Colonic mucosa (tissue), 4 donors: Measurements from ENCODE around the gene POU2F1. TPM values are rescaled to one million over a fixed set of nuclear protein-coding genes. Genes with fewer than 3 reads are reported as not detected.

Experiments used
- DNase-seq: peaks from one replicate; pipeline ENCODE4 v3.0.0-alpha.2; 2020
- H3K27ac ChIP-seq: fragments of 200-600 bp; one replicate; pipeline ENCODE4 v1.8.0; 2021
- H3K27me3 ChIP-seq: fragments of 200-600 bp; one replicate; pipeline ENCODE4 v1.8.0; 2021
- H3K36me3 ChIP-seq: fragments of 200-600 bp; one replicate; pipeline ENCODE4 v1.8.0; 2021
- H3K4me1 ChIP-seq: fragments of 200-600 bp; one replicate; pipeline ENCODE4 v1.8.0; 2021; ENCODE audit warnings: mild to moderate bottlenecking
- H3K4me3 ChIP-seq: fragments of 200-600 bp; one replicate; pipeline ENCODE4 v1.8.0; 2021
- H3K9ac ChIP-seq, 2 donors: one replicate each; pipeline ENCODE4 v1.7.0; 2013; ENCODE audit warnings: control low read depth in 2 of 2, low read depth in 2 of 2, low read length in 2 of 2
- H3K9me3 ChIP-seq: fragments of 200-600 bp; one replicate; pipeline ENCODE4 v1.8.0; 2021
- intact Hi-C: fragments of 100-400 bp; cut with DNase I; formaldehyde crosslinking; loops from one replicate; pipeline ENCODE4 v1.14.1; 2022
- total RNA-seq, 2 donors: library from RNA; stranded (reverse); fragmentation: NEBNext Ultra II Directional in 1 of 2; extraction: Animal tissue kit (Norgen Biotek cat#: 25700) in 1 of 2; gene quantifications; one replicate each; pipeline ENCODE4 v1.2.1, GENCODE V29; 2021
- TF ChIP-seq, protein P1 (sequence below): fragments of 200-600 bp; IDR thresholded peaks from one replicate; pipeline ENCODE4 v1.8.0; 2022; ENCODE audit warnings: antibody characterized with exemption, mild to moderate bottlenecking
- donor health status: healthy.
- donor health status: DM: no; HTN: no; CAD: no.
- donor health status: DM: no; HTN: no; CAD: no.

POU2F1 gene
- total RNA-seq, 2 donors from 2014 or later, result 16.4 to 24.4 TPM

DNA sequence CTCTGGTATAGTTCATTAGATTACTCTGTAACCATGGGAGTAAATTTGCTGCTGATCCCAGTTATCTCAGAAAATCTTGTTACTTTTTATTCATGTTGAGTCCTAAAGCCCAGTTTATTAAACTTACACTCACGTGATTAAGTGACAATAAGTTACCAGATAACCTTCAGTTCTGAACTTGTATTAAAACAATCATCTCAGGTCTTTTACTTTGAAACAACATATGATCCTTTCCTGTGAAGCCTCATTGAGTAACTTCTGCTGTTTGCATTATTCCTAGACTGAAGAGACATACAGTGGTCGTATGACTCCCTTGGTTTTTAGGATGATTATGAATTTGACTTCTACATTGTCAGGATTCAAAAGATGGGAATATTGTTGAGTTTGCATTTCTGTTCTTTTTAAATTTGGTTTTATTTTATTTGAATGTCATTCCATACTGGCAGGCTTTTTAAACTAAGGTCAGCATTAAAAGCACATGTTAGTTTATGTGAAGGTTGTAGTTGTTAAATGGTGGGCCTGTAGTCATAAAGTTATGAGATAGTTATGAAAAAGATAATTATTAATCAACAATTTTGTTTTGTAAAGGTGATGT lies 179.8 kb downstream of the POU2F1 start:
- intact Hi-C loops, result loop anchor here (5.0 kb wide), 2 partner anchors 42 to 132 kb away; no protein-coding TSS in a partner anchor

DNA sequence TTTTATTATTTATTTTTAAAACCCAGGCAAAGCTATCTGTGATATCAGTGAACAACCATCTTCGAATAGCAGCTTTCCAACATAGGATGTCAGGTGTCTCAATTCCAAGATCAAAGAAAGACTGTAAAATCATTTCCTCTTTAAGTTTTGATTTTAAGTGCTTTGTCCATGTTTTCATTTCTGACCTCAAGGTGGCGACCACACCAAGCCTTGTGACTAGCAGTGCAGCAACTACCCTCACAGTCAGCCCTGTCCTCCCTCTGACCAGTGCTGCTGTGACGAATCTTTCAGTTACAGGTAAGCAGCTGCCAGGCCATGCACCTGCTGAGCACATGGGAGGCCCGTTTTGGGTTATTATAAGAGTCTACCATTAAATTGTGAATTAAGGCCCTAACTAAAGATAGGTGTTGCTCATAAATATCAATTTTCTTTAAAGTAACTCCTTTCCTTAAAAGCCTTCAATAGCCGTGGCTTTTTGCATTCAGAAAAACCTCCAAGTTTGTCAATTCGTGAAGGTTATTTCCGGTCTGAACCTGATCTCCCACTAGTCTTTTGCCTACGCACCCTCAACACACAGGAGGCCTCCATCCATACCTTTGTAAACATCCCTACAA lies 180.7 kb downstream of the POU2F1 start:
- intact Hi-C loops, result loop anchor here (5.0 kb wide), 2 partner anchors 41 to 131 kb away; no protein-coding TSS in a partner anchor
- Histone ChIP-seq H3K4me1 (no peaks in the 10 kb centered on the region), H3K27ac (no peak overlapping the region), H3K9me3 (no peaks in the 10 kb centered on the region), H3K27me3 (no peaks in the 10 kb centered on the region), H3K4me3 (no peak overlapping the region), H3K36me3 (no peaks in the 10 kb centered on the region), H3K9ac (no peak overlapping the region)
- DNase-seq, result peak; percentile 61
- TF ChIP-seq, protein P1, sequence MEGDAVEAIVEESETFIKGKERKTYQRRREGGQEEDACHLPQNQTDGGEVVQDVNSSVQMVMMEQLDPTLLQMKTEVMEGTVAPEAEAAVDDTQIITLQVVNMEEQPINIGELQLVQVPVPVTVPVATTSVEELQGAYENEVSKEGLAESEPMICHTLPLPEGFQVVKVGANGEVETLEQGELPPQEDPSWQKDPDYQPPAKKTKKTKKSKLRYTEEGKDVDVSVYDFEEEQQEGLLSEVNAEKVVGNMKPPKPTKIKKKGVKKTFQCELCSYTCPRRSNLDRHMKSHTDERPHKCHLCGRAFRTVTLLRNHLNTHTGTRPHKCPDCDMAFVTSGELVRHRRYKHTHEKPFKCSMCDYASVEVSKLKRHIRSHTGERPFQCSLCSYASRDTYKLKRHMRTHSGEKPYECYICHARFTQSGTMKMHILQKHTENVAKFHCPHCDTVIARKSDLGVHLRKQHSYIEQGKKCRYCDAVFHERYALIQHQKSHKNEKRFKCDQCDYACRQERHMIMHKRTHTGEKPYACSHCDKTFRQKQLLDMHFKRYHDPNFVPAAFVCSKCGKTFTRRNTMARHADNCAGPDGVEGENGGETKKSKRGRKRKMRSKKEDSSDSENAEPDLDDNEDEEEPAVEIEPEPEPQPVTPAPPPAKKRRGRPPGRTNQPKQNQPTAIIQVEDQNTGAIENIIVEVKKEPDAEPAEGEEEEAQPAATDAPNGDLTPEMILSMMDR, result peak; percentile 45

More for the DNA sequence above, 179.8 kb downstream of the POU2F1 start:
- H3K9ac ChIP-seq, result no peak overlapping the region
- no peaks in the 10 kb centered on the region for H3K4me1 ChIP-seq
- no peak for DNase-seq
- no peak overlapping the region for H3K4me3 ChIP-seq
- H3K36me3 ChIP-seq, result no peaks in the 10 kb centered on the region
- H3K27ac ChIP-seq, result no peak overlapping the region
- H3K27me3 ChIP-seq, result no peaks in the 10 kb centered on the region
- TF ChIP-seq, protein P1, result no peak
- no peaks in the 10 kb centered on the region for H3K9me3 ChIP-seq

DNA sequence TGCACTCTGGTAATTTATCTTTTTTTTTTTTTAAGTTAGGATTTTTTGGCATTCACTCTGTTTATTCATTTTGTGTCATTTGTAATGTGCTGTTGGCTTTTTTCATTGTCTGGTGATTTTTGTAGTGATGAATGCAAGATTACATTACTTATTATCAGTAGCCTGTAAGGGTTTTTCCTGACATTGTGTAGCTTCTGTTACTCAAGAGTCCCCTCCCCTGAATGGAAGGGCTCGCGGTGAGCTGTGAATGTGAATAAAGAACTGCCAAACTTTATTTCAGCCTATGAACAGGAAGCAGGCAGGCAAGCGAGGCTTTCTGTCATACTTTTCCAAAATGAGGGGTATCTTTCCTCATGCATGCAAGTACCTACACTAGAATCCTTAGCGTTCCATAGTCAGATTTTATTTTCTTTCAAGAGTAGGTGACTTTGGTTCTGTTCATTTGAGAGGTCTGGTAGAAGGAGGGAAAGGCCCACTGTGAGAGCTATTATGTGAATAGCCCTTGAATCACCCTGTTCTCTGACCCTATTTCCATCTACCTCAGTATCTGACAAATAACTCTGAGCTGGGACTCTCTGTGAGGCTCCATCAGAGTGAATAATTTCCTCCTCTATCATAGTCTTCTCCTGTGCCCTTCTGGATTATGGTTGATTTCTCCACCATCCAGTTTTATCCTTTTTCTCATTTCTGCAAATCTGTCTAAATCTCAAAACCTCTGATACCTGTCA lies 183.6 kb downstream of the POU2F1 start:
- no peak for DNase-seq
- Histone ChIP-seq H3K27ac (no peak overlapping the region), H3K36me3 (no peaks in the 10 kb centered on the region), H3K9ac (no peak overlapping the region), H3K4me1 (no peaks in the 10 kb centered on the region), H3K9me3 (no peaks in the 10 kb centered on the region), H3K4me3 (no peak overlapping the region), H3K27me3 (no peaks in the 10 kb centered on the region)
- TF ChIP-seq, protein P1, result no peak
- intact Hi-C loops, result loop anchor here (5.0 kb wide), 2 partner anchors 38 to 128 kb away; no protein-coding TSS in a partner anchor

DNA sequence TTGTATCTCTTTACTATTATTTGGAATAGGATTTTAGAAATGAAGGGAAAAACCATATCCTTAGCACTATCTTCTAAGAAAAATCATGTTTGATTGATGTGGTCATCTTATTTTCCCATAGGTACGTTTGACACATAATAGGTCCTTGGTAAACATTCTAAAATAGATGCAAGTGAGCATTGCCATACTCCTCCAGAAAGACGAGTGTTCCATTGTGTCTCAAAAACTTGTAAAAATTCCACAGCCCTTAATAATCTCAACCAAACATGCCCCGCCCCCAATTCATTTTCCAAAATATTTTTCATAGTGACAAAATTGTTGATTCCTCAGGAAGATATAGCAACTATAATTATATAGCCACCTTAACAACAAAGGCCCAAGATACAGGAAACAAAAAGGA lies 184.2 kb downstream of the POU2F1 start:
- H3K4me3 ChIP-seq, result no peak overlapping the region
- H3K9ac ChIP-seq, result no peak overlapping the region
- intact Hi-C loops, result loop anchor here (5.0 kb wide), 2 partner anchors 37 to 127 kb away; no protein-coding TSS in a partner anchor

DNA sequence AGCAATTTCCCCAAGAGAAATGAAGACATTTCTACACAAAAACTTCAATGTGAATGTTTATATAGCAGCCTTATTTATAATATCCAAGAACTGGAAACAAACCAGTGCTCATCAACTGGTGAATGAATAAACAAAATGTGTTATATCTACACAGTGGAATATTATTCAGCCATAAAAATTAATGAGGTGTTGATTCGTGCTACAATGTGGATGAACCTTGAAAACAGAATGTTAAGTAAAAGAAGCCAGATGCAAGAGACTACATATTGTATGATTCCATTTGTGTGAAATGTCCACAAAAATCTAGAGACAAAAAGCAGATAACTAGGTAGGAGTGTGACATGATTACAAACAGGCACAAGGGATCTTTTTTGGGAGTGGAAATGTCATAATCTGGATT lies 187.7 kb downstream of the POU2F1 start:
- intact Hi-C loops, result no loop called here
- no peak for DNase-seq

More for the DNA sequence above, 184.2 kb downstream of the POU2F1 start:
- no peaks in the 10 kb centered on the region for H3K27me3 ChIP-seq
- no peaks in the 10 kb centered on the region for H3K9me3 ChIP-seq
- H3K4me1 ChIP-seq, result no peaks in the 10 kb centered on the region
- H3K27ac ChIP-seq, result no peak overlapping the region
- TF ChIP-seq, protein P1, result no peak
- no peak for DNase-seq
- H3K36me3 ChIP-seq, result no peaks in the 10 kb centered on the region

More for the DNA sequence above, 187.7 kb downstream of the POU2F1 start:
- no peak overlapping the region for H3K9ac ChIP-seq
- H3K36me3 ChIP-seq, result no peaks in the 10 kb centered on the region
- no peaks in the 10 kb centered on the region for H3K9me3 ChIP-seq
- no peaks in the 10 kb centered on the region for H3K4me1 ChIP-seq
- H3K27ac ChIP-seq, result no peak overlapping the region
- TF ChIP-seq, protein P1, result no peak
- no peaks in the 10 kb centered on the region for H3K27me3 ChIP-seq
- H3K4me3 ChIP-seq, result no peak overlapping the region
